Neural progenitor cell (in vitro differentiated cells): ENCODE data around the gene NUP62.

Source experiments
- EZH2 ChIP-seq: fragments of 200-600 bp; sonication (generic); IDR thresholded peaks from 2 replicates; pipeline ENCODE4 v1.6.1; 2017; ENCODE audit warnings: antibody characterized with exemption, mild to moderate bottlenecking, moderate library complexity
- TF ChIP-seq, protein P1 (sequence below): fragments of 200-600 bp; sonication (generic); IDR thresholded peaks from 2 replicates; pipeline ENCODE4 v1.5.1; 2017; ENCODE audit warnings: antibody characterized with exemption, mild to moderate bottlenecking

- TF ChIP-seq EZH2: no peak
- TF ChIP-seq, protein P1, sequence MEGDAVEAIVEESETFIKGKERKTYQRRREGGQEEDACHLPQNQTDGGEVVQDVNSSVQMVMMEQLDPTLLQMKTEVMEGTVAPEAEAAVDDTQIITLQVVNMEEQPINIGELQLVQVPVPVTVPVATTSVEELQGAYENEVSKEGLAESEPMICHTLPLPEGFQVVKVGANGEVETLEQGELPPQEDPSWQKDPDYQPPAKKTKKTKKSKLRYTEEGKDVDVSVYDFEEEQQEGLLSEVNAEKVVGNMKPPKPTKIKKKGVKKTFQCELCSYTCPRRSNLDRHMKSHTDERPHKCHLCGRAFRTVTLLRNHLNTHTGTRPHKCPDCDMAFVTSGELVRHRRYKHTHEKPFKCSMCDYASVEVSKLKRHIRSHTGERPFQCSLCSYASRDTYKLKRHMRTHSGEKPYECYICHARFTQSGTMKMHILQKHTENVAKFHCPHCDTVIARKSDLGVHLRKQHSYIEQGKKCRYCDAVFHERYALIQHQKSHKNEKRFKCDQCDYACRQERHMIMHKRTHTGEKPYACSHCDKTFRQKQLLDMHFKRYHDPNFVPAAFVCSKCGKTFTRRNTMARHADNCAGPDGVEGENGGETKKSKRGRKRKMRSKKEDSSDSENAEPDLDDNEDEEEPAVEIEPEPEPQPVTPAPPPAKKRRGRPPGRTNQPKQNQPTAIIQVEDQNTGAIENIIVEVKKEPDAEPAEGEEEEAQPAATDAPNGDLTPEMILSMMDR: no peak
Measured at GRCh38 chr19:49968279-49968922, 39.1 kb upstream of the NUP62 start.
